BE2C (cell line): ENCODE data around the gene NLRP12.
"Not testable (repeated sequence)": the region's sequence is repeated elsewhere in the genome, so short reads cannot be mapped to it uniquely, and the experiment has no call there.

ENCODE experiments used
- DNase-seq: peaks from one replicate; pipeline ENCODE4 v3.0.0-alpha.2; 2020
- H3K27me3 ChIP-seq: fragments of 250-450 bp; sonication (Bioruptor Pico); 2 replicates; pipeline ENCODE4 v1.5.1; 2020; ENCODE audit warnings: mild to moderate bottlenecking
- H3K36me3 ChIP-seq: fragments of 250-450 bp; sonication (Bioruptor Pico); 2 replicates; pipeline ENCODE4 v1.5.1; 2020; ENCODE audit warnings: mild to moderate bottlenecking
- H3K4me1 ChIP-seq: fragments of 250-450 bp; sonication (Bioruptor Pico); 2 replicates; pipeline ENCODE4 v1.5.1; 2020
- H3K4me3 ChIP-seq: 2 replicates; pipeline ENCODE4 v1.5.1; 2011; ENCODE audit warnings: low read depth, low read length
- H3K9me3 ChIP-seq: fragments of 250-450 bp; sonication (Bioruptor Pico); 2 replicates; pipeline ENCODE4 v1.5.1; 2020
- CTCF ChIP-seq: IDR thresholded peaks from 2 replicates; pipeline ENCODE4 v1.5.1; 2012; ENCODE audit warnings: mild to moderate bottlenecking, low read depth, low read length

The NLRP12 gene

GRCh38 chr19:53785196-53785889 lies 38.8 kb downstream of the NLRP12 start:
- H3K27me3 ChIP-seq: no peaks in the 10 kb centered on the region
- DNase-seq: no peak
- TF ChIP-seq CTCF: no peak
- no peaks in the 10 kb centered on the region for H3K36me3 ChIP-seq
- H3K4me1 ChIP-seq: no peaks in the 10 kb centered on the region
- no peak overlapping the region for H3K4me3 ChIP-seq
- no peaks in the 10 kb centered on the region for H3K9me3 ChIP-seq

GRCh38 chr19:53782698-53783097 lies 41.4 kb downstream of the NLRP12 start:
- H3K4me1 ChIP-seq: no peaks in the 10 kb centered on the region
- no peaks in the 10 kb centered on the region for H3K9me3 ChIP-seq
- no peaks in the 10 kb centered on the region for H3K27me3 ChIP-seq
- no peak overlapping the region for H3K4me3 ChIP-seq
- DNase-seq: no peak
- H3K36me3 ChIP-seq: no peaks in the 10 kb centered on the region
- TF ChIP-seq CTCF: no peak

GRCh38 chr19:53781332-53781731 lies 42.8 kb downstream of the NLRP12 start:
- H3K9me3 ChIP-seq, DNase-seq, H3K36me3 ChIP-seq, H3K4me1 ChIP-seq, H3K4me3 ChIP-seq, H3K27me3 ChIP-seq: not testable (repeated sequence)

GRCh38 chr19:53780506-53780905 lies 43.6 kb downstream of the NLRP12 start:
- Histone ChIP-seq H3K9me3 (no peaks in the 10 kb centered on the region), H3K36me3 (no peaks in the 10 kb centered on the region), H3K4me1 (no peaks in the 10 kb centered on the region), H3K27me3 (no peaks in the 10 kb centered on the region), H3K4me3 (no peak overlapping the region)
- no peak for DNase-seq
- no peak for TF ChIP-seq CTCF

GRCh38 chr19:53775524-53775923 lies 48.6 kb downstream of the NLRP12 start:
- Histone ChIP-seq H3K9me3 (no peaks in the 10 kb centered on the region), H3K4me3 (no peak overlapping the region), H3K27me3 (no peaks in the 10 kb centered on the region), H3K4me1 (no peaks in the 10 kb centered on the region), H3K36me3 (no peaks in the 10 kb centered on the region)
- no peak for TF ChIP-seq CTCF
- DNase-seq: no peak

- not testable (repeated sequence) for H3K4me1 ChIP-seq, H3K36me3 ChIP-seq, DNase-seq, H3K9me3 ChIP-seq, H3K4me3 ChIP-seq, H3K27me3 ChIP-seq
Observed at GRCh38 chr19:53774491-53774890, 49.6 kb downstream of the NLRP12 start.

GRCh38 chr19:53773999-53774398 lies 50.1 kb downstream of the NLRP12 start:
- H3K9me3 ChIP-seq: no peaks in the 10 kb centered on the region
- H3K4me1 ChIP-seq: no peaks in the 10 kb centered on the region
- H3K27me3 ChIP-seq: no peaks in the 10 kb centered on the region
- no peaks in the 10 kb centered on the region for H3K36me3 ChIP-seq
- no peak for TF ChIP-seq CTCF
- no peak for DNase-seq
- H3K4me3 ChIP-seq: no peak overlapping the region
